ENCODE results near the gene RALB.

DNA sequence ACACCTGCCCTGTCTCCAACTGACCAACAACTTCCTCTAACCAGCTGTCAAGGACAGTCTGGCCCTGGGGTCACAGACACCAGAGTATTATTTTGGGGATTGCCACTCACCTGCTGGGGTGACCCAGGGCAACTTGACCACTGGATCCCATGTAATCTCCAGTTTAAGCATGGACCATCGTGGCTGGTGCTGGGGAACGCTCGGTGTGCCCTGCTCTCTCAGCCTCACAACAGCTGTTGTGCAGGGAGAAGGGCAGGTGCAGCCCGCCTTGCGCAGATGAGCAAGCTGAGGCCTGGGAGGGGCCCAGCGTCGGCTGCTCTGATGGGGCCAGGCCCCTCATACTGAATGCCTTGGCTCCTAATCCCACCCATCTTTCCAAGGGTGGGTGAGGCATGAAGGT is 72.3 kb downstream of the RALB start:
- TF ChIP-seq EP300 (IDR thresholded peaks at IDR 0.05) (no peak), POLR2AphosphoS5 (IDR thresholded peaks at IDR 0.05) (no peak), POLR2A (IDR thresholded peaks at IDR 0.05) (no peak)
- TF ChIP-seq, protein P1, sequence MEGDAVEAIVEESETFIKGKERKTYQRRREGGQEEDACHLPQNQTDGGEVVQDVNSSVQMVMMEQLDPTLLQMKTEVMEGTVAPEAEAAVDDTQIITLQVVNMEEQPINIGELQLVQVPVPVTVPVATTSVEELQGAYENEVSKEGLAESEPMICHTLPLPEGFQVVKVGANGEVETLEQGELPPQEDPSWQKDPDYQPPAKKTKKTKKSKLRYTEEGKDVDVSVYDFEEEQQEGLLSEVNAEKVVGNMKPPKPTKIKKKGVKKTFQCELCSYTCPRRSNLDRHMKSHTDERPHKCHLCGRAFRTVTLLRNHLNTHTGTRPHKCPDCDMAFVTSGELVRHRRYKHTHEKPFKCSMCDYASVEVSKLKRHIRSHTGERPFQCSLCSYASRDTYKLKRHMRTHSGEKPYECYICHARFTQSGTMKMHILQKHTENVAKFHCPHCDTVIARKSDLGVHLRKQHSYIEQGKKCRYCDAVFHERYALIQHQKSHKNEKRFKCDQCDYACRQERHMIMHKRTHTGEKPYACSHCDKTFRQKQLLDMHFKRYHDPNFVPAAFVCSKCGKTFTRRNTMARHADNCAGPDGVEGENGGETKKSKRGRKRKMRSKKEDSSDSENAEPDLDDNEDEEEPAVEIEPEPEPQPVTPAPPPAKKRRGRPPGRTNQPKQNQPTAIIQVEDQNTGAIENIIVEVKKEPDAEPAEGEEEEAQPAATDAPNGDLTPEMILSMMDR (IDR thresholded peaks at IDR 0.05) = no peak
